HG02981 (cell line): ENCODE measurements around the gene NCOA3.
"Not testable (repeated sequence)": the region's sequence is repeated elsewhere in the genome, so short reads cannot be mapped to it uniquely, and the experiment has no call there.

Experiments
- ATAC-seq: cut with Tn5 transposase; IDR thresholded peaks from one replicate; pipeline ENCODE4 v1.9.1; 2021; ENCODE audit warnings: mild to moderate bottlenecking, moderate library complexity; ENCODE audit not compliant: unreplicated experiment

NCOA3 gene

DNA sequence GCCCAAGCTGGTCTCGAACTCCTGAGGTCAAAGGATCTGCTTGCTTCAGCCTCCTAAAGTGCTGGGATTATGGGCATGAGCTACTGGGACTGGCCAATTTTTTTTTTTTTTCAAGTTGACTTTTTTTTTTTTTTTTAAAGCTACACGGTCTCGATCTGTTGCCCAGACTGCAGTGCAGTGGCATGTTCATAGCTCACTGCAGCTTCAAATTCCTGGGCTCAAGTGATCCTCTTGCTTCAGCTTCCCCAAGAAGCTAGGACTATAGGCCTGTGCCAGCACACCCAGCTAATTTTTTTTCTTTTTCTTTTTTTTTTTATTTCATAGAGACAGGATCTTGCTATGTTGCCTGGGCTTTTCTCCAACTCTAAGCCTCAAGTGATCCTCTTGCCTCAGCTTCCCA is 59.5 kb downstream of the NCOA3 start:
- ATAC-seq, result no peak

DNA sequence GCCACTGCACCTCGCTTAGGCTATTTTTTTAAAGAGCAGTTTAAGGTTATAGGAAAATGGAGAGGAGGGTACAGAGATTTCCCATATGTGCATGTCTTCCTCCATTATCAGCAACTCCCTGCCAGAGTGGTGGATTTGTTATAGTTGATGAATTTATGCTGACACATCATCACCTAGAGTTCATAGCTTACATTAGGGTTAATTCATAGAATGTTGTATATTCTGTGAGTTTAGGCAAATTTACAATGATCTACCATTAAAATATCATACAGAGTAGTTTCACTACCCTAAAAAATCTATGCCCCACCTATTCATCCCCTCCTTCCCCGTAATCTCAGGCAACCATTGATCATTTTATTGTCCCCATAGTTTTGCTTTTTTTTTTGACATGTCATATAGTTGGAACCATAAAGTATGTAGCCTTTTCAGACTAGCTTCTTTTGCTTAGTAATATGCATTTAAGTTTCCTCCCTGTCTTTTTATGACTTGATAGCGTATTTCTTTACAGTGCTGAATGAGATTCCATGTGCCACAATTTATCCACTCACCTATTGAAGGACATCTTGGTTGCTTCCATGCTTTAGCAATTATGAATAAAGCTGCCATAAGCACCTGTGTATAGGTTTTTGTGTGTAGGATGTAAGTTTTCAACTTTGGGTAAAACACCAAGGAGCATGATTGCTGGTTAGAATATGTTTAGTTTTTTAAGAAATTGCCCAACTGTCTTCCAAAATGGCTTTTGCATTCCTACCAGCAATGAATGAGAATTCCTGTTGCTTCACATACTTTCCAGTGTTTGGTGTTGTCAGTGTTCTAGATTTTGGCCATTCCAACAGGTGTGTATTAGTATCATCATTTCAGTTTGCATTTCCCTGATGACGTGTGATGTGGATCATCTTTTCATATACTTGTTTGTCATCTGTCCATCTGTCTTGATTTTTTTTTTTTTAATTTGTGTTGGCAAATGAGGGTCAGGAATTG is 60.2 kb downstream of the NCOA3 start:
- ATAC-seq, result no peak

DNA sequence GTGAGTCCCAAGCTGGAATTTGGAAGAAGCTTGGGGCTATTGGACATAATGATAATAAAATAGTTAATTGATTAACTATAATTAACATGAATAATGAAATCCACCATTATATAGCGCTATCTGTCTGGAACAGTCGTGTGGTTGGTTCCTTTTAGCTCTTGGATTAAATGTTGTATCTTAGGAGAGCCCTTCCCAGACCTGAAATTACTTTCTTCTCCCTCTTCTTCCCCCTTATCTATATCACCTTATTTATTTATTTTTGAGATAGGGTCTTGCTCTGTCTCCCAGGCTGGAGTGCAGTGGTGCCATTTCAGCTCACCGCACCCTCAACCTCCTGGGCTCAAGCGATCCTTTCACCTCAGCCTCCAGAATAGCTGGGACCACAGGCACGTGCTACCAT is 64.6 kb downstream of the NCOA3 start:
- ATAC-seq, result no peak

DNA sequence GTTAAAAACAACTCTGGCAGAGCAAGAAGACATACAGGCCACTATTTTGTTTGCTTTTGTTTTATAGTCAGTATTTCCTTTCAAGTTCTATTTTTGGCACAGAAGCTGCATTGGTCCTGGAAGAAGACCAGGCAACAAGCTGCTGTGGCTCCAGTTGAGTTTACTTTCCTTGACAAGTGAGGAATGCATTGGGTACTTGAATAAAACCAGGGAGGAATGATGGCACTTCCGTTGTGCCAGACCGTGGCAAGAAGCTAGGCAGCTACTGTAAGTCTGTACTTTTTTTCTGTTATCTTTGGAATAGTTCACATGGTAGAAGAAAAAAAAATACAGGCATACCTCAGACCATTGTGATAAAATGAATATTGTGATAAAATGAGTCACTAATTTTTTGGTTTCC is 66.3 kb downstream of the NCOA3 start:
- no peak for ATAC-seq

- ATAC-seq, result no peak
Observed at GRCh38 chr20:47568837-47569410, 67.2 kb downstream of the NCOA3 start.

DNA sequence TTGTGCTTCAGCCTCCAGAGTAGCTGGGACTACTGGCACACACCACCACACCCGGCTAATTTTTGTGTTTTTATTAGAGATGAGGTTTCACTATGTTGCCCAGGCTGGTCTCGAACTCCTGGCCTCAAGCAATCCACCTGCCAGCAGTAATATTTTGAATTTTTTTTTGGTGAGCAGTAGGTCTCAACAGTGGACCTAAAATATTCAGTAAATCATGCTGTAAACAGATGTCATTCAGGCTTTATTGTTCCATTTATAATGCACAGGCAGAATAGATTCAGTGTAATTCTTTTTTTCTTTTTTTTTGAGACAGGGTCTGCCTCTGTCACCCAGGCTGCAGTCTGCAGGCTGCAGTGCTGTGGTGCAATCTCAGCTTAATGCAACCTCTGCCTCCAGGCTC is 69.7 kb downstream of the NCOA3 start:
- ATAC-seq, result no peak

DNA sequence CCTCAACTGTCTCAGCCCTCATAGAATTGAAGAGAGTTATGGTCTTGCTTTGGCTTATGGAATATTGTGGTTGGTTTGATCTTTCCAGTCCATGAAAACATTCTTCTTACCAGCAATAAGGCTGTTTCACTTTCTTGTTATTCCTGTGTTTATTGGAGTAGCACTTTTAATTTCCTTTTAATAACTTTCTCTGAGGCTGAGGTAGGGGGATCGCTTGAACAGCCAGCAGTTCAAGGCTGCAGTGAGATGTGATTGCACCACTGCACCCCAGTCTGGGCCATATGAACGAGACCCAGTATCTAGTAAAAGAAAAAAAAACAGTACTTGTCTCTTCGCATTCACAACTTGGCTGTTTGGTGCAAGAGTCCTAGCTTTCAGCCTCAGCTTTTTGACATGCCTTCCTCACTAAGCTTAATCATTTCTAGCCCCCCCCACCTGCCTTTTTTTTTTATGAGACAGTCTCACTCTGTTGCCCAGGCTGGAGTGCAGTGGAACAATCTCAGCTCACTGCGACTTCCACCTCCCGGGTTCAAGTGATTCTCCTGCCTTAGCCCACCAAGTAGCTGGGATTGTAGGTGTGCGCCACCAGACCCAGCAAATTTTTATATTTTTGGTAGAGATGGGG is 70.5 kb downstream of the NCOA3 start:
- no peak for ATAC-seq

GRCh38 chr20:47573559-47573958 is 71.9 kb downstream of the NCOA3 start:
- no peak for ATAC-seq

DNA sequence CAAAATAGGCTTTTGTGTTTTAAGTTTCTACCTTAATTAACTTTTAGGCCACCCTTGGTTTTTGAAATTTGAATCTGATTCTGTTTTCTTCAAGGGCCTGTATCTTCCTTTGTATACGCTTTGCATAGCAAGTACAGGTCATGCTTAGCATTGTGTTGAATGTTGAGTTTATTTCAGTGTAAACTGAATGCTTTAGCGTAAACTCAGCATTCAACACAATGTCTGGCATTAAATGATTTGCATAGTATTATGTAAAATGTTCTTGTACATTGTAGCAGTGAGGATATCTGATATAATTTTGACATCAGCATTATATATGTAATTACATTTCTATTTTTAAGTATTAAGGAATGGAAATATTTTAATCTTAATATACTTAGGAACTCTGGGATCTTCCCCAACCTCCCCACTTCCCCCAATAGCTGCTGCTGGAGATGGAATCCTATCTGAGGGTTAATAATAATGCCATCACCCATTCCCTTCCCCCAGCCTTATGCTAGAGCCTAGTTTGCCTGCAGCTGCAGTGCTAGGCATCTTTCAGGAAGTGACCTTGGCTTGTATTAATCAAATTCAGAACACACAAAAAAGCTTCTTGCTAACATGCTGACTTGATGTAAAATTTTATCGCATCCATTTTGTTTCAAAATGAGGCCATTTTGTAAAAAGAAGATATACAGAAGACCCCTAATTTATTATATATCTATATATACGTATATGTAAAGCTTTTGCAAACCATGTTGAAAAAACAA is 73.1 kb downstream of the NCOA3 start:
- no peak for ATAC-seq

DNA sequence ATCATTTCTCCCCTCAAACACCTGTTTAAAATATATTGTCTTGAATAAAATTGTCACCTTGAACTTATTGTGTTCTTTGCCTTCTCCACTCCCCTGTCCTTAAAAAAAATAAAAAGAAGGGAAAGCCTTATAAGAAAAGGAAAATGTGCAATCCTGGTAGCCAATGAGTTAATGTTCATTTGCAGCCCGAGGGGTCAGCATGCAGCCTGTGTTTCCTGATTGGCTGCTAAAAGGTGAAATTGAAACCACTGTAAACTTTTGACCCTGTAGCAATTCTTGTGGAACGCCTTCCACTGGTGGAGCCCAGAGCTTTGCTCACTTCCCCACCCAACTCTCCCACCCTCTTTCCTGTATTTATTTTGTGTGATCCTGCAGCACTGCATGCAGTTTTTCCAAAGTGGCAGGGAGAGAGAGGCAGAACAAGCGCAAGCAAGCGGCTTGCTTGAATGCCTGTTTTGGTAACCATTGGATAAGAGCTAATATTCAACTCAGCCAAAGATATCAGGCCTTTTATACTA is 74.9 kb downstream of the NCOA3 start:
- peak; percentile 68 for ATAC-seq

DNA sequence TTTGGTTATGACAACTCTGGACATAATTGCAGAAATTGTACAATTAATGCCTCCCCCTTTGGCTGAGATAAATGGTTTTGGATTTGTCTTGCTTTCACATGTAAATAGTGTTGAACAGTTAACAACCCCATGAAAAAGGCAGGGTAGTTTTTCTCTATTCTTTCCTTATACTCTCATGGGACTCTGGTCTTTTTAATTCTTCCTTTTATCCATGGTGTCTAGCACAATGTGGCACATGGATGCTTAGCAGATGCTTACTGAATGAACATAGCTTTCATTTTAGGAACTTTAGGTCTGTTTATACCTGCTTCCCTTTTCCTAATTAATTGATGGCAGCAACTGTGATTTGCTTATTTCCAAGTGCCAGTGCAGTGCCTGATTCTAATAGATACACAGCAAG is 75.6 kb downstream of the NCOA3 start:
- no peak for ATAC-seq

DNA sequence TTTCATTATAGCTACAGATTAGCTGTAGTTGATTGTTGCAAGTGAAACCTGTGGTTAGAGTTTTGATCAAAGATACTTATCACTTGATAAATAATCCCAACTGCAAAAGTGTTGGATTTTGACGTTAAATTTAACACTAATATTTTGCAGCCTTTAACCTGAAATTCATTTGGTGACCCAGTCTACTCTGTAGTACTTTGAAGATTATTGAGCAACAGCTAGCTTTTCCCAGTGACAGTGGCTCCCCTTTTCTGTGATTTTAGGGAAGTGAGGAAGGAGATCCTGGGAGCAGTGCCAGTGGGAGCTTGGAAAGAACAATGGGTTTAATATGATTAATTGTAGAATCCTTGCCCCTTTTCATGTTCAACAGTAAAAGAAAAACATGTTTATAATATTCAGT is 76.9 kb downstream of the NCOA3 start:
- no peak for ATAC-seq

GRCh38 chr20:47580686-47581085 is 79.0 kb downstream of the NCOA3 start:
- ATAC-seq, result not testable (repeated sequence)

DNA sequence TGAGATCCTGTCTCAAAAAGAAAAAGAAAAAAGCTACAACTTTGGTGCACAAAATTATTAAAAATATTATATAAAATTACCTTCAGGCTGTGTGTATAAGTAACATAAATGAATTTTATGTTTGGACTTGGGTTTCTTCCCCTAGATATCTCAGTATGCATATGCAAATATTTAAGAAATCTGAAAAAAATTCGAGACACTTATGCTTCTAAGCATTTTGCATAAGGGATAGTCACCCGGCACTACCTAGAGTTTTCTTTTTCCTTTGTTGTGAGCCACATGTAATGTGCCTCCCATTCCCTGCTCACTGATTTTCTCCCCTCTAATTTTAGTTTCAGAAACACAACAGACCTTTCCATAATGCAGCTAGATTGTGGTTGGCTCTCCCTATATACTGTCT is 79.4 kb downstream of the NCOA3 start:
- no peak for ATAC-seq

DNA sequence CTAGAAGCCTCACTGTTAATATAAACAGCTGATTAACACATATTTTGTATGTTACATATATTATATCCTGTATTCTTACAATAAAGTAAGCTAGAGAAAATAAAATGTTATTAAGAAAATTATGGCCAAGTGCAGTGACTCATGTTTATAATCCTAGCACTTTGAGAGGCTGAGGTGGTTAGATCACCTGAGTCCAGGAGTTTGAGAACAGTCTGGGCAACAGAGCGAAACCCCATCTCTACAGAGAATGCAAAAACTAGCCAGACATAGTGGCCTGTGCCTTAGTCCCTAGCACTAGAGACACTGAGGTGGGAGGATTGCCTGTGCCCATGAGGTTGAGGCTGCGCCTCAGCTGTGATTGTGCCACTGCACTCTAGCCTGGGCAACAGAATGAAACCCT is 81.9 kb downstream of the NCOA3 start:
- no peak for ATAC-seq

GRCh38 chr20:47585087-47585747 is 83.5 kb downstream of the NCOA3 start:
- no peak for ATAC-seq

DNA sequence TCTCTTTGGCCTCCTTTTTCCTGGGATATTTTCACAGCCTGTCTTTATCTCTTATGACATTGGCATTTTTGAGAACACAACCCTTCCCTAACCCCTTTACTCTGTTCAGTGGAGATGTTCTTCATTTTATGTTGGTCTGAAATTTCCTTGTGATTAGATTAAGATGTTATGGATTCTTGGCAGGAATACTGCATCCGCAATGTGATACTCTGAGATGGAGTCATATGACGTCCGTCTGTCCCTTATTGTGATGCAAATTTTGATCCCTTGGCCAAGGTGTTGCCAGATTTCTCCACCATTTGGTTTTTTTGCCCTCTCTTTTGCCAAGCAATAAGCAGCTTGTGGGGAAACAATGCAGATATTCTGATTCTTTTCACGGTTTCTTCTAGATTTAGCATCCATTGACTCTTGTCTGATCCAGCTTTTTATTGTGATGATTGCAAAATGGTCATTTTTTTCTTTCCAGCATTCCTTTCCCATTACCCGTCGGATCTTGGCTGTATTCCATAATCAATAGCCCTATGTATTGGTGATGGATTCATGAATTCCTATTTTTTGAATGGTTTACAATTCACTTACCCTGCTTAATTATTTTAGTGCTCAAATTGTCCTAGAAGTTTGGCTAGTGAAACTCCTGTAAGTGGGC is 85.1 kb downstream of the NCOA3 start:
- no peak for ATAC-seq

- no peak for ATAC-seq
Observed at GRCh38 chr20:47588158-47588557, 86.5 kb downstream of the NCOA3 start.

DNA sequence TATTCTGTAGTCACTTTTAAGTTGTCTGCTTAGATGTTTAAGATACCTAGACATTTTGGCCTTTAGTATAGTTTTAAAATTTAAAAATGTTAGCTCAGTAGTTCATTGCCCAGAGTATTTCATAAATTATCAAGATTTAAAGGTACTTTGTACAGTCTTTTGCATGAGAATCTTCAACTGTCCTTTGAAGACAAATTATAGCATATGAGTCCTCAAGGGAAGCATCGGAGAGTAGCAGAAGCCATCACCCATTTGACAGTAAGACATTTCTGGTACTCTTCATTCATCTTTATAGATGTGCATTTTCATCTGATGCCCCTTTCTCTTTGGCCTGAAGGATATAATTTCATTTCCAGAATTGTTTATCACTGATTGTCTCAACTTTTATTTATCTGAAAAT is 89.5 kb downstream of the NCOA3 start:
- ATAC-seq, result no peak

DNA sequence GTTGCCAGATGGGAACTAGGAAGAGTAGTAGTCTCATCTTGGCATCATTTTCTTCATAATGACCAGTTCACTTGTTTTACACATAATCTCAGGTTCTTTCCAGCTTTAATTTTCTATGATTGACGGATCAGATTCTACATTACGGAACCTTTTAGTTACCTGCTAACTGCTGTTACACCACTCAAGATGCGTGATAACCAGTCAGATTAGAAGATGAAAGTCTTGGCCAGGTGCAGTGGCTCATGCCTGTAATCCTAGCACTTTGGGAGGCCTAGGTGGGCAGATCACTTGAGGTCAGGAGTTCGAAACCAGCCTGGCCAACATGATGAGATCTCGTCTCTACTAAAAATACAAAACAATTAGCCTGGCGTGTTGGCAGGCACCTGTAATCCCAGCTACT is 92.5 kb downstream of the NCOA3 start:
- no peak for ATAC-seq
